Activated gamma-delta T cell treated with anti-CD3 and anti-CD28 coated beads, Interleukin-2, amount 50 U/mL, for 16 hours (primary cell): ENCODE measurements around the gene KCNN2.

Experiments used
- DNase-seq: peaks from one replicate; pipeline ENCODE4 v3.0.0-alpha.2; 2020; ENCODE audit warnings: low read depth

The KCNN2 gene

DNA sequence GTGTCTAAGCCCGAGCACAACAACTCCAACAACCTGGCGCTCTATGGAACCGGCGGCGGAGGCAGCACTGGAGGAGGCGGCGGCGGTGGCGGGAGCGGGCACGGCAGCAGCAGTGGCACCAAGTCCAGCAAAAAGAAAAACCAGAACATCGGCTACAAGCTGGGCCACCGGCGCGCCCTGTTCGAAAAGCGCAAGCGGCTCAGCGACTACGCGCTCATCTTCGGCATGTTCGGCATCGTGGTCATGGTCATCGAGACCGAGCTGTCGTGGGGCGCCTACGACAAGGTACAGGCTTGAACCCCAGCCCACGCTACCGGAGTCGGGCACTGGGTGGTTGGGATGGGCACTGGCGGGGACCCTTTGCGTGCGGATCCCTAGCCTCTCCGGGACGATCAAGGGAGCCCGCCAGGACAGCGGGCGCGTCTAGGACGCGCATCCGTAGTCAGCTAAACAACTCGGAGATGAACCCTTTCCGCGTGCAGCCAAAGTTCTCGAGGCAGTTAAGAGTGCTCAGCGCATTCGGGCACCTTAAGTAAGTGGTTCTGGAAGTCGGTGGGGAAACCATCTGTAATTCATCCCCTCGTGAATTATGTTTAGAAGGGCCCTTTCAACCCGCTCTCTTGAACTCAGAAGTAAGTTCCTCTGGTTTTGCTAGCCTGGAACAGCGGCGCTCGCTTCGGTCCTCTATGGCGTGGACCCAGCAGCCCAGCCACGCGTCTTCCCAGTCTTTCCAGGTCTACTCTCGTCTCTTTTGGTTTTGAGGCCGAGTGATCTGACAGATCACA is 1.3 kb downstream of the KCNN2 start:
- no peak for DNase-seq

GRCh38 chr5:114363837-114364236 is 2.0 kb downstream of the KCNN2 start:
- DNase-seq: no peak

DNA sequence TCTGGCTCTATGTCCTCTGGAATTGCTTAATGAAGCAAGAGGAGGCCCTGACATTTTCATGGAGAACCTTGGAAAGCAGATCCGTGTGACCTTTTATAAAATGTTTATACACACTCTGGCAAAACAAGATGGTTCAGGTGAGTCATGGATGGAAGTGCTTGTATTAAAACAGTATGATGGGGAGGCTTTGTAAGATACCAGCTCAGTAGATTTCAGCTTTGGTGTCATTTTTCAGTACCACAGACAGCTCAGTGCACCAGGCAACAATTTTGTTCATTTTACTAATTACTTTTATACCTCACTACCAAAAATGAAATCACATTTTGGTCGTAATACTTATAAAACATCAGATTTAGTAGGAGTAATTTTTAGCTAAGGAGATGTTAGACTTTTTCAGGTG is 5.2 kb downstream of the KCNN2 start:
- no peak for DNase-seq

GRCh38 chr5:114369680-114370417 is 8.0 kb downstream of the KCNN2 start:
- no peak for DNase-seq

DNA sequence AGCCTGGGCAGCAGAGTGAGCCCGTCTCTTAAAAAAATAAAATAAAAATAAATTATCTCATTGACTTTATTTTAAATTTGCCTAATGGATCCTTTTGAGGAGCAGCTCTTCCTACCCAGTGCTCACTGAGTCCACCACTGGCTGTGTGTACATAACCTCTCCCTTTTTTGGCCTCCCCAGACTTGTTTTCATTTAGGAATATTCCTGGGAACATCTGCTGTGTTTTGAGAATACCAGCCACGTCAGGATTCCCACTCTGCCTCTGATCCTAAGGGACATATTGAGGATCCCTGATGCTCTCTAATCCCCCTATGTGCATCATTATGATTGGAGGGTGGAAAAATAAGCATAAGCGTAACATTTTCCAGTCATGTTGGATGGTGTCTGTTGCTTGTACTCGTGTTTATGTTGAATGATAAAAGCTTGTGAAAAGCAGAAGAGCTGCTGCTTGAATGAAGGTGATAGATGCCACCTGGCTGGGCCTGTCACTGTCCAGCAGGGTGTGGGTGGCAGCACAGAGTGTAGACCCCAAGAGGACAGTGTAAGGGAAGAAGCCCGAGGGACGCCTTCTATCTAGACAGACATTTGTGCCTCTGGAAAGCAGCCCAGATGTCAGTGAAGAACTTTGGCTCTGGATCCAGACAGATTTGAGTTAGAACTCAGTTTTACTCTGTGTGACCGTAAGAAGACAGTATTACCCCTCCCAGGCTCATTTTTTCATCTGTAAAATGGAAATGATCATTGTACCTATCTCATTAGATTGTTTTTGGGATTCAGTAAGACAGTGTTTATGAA is 15.4 kb downstream of the KCNN2 start:
- no peak for DNase-seq

DNA sequence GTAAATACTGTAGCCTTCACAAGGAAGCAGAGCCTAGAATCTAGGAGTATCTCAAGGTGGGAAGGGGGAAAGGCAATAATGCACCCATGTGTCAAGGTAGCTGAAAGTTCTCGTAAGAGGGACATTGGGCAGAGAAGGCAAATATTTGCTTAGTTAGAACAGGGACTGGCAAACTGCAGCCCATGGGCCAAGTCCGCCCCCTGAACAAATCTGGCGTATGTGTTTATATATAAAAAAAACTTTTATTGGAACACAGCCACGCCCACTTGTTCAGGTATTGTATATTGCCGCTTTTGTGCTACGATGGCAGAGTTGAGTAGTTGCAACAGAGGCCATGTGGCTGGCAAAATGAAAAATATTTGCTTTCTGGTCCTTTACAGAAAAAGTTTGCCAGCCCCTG is 16.1 kb downstream of the KCNN2 start:
- no peak for DNase-seq

- DNase-seq: no peak
These were observed 18.9 kb downstream of the KCNN2 start for GRCh38 chr5:114380721-114381120.

DNA sequence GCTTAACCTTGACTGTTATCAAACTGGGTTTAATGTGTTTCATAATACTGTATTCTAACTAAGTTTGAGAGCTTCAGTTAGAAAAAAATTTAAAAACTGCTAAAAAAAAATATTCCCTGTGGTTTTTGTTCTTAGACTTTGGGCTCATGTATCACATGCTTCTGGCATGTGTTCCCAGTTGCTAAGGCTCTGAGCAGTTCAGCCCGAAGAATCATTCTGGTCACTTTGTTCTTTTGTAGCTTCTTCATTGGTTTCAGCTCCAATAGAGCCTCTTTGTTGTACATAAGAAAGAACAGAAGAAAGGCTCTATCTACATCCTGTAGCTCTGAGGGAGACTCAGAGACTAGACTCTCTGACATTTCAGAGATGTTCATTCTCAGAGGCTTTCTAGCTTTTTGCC is 25.6 kb downstream of the KCNN2 start:
- DNase-seq: no peak

DNA sequence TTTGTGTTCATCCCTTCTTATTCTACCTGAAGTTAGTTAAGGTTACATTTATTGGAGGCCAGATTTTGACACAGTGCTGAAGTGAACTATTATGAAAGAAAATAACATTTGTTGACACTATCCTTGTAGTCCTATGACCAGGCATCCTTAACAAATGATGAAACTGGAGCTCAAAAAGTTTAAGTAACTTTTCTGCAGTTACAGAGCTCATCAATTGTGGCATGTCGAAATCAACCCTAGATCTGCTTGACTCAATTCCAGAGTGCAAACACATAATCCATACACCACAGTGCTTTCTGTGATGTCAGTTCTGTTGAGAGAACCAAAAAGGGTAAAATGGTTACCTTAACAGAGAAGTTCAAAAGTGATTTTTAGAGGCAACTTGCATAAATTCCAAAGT is 28.6 kb downstream of the KCNN2 start:
- DNase-seq: no peak

DNA sequence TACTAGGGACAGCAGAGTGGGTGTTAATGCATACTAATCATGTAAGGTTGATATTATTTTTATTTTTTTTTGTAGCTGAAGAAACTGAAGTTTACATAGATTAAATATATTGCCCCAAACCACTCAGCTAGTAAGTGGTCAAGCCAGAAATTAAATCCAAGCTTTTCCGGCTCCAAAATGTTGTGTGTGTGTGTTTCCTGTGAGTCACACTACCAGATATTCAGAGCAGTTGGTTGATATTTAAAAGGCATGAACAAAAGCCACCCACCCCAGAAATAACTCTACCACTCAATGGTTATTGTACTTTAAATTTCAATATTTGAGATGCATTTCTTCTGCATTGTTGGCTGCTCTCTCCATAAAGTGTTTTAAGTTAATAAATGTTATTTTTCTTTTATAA is 29.5 kb downstream of the KCNN2 start:
- DNase-seq: no peak

GRCh38 chr5:114393159-114393558 is 31.3 kb downstream of the KCNN2 start:
- no peak for DNase-seq

DNA sequence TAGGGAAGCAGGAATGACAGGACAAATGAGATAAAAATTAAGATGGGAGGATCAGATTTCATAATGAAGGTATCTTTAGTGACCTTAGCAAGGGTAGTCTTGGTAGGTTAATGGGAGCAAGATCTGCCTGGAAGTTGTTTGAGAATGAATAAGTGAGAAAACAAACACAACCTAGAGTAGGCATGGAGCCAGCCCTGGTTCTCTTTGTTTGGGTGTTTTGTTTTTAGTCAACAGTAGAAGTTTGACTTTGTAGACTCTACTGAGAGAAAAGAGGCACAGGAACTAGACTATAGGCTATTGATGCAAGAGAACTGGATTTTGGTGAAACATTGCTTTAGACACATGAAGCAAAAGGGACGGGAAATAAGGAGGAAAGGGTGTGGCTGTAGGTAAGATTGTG is 40.3 kb downstream of the KCNN2 start:
- DNase-seq: no peak

GRCh38 chr5:114407783-114408182 is 45.9 kb downstream of the KCNN2 start:
- DNase-seq: no peak

DNA sequence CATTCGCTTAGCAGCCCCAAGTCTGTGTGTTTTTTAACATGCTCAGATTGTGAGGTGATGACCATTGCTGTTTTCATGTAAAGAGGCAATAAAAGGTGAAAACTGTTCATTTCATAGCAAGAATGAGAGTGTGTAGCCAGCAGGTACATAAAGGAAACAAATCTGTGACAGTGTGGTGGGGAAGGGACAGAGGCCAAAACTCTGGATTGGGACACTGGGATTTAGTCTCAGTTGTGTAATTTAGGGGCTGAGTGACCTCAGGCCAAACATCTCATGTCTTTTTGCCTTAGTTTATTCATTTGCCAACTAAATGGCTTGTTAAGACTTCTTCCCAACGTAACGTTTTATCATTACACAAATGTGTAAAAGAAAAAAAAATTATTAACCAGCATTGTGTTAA is 47.0 kb downstream of the KCNN2 start:
- DNase-seq: no peak

- no peak for DNase-seq
These were observed 49.6 kb downstream of the KCNN2 start for GRCh38 chr5:114411380-114411931.

- DNase-seq: no peak
These were observed 50.8 kb downstream of the KCNN2 start for GRCh38 chr5:114412510-114413171.

- DNase-seq: no peak
These were observed 53.9 kb downstream of the KCNN2 start for GRCh38 chr5:114415760-114416159.

GRCh38 chr5:114416254-114416653 is 54.4 kb downstream of the KCNN2 start:
- no peak for DNase-seq

- no peak for DNase-seq
These were observed 55.6 kb downstream of the KCNN2 start for GRCh38 chr5:114417519-114417918.

DNA sequence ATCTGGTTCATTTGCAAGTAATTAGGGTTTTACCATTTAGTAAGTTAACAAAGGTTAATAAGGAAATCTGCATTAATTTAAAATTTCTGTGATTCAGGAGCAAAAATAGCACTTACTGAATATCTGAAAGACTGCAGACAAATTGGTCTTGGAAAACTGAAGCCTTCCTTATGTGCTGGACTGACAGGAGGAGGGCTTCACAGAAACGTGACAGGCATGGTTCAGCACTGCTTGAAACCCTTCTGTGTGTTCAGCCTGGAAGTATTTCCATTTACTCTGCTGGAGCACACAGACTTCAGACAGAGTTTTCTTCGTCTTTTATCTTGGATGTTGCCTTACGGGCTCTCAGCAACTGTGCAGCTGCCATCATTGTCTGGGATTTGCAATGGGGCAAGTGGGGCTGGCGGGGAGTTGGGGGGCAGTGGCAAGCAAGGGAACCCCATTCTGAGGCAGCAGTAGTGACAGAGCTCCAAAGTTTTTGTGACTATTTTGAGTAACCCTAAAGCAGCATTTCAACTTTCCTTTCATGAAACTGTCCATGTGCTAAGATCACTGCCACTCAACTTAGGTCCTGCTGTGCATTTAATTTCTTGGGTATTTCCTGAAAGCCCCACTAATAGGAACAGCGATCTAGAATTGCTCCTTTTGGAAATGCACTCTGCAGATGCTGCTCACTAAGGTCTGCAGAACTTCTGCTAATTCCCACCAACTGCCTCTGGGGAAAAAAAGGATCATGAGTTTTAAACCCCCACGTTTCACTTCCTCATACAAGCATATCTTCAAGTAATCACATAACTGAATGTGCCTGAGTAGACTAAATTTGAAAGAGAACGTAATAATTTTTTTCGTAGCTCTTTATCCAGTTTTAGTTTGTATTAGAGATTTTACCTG is 56.6 kb downstream of the KCNN2 start:
- no peak for DNase-seq

DNA sequence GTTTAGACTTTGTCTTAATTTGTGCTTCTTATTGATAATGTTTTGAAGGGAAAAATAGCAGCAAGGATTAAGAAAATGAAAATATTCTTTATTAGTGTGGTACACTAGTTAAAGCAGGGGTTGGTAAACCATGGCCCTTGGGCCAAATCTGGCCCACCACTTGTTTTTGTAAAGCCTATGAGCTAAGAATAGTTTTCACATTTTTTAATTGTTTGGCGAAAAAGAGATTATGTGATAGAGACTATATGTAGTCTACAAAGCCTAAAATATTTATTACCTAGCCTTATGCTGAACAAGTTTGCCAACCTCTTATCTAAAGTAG is 57.2 kb downstream of the KCNN2 start:
- DNase-seq: no peak
